Measurements from ENCODE around the gene DGCR6L.
"Not testable (repeated sequence)": the region's sequence is repeated elsewhere in the genome, so short reads cannot be mapped to it uniquely, and the experiment has no call there.

The DGCR6L gene

GRCh38 chr22:20296598-20296997 lies 23.3 kb downstream of the DGCR6L start:
- Histone ChIP-seq H3K79me2 (ENCODE audit: control insufficient read depth, insufficient read depth, low read length, unreplicated experiment) (no peaks in the 10 kb centered on the region), H3K4me1 (ENCODE audit: control insufficient read depth, insufficient read depth, low read length, unreplicated experiment) (no peaks in the 10 kb centered on the region), H3K27me3 (ENCODE audit: insufficient read depth, low read length) (peaks cover 3% of the 10 kb centered on the region; the same call in 1 of the 2 replicates), H3K36me3 (ENCODE audit: insufficient read depth, low read length) (no peaks in the 10 kb centered on the region), H3K27ac (ENCODE audit: low read depth, low read length) (no peak overlapping the region), H3K4me3 (ENCODE audit: low read depth, low read length) (no peak overlapping the region), H2AFZ (ENCODE audit: low read length, unreplicated experiment) (no peak overlapping the region)

GRCh38 chr22:20295262-20296064 lies 24.4 kb downstream of the DGCR6L start:
- Histone ChIP-seq H3K4me1 (ENCODE audit: control insufficient read depth, insufficient read depth, low read length, unreplicated experiment) (no peaks in the 10 kb centered on the region), H3K27ac (ENCODE audit: low read depth, low read length) (no peak overlapping the region), H3K36me3 (ENCODE audit: insufficient read depth, low read length) (no peaks in the 10 kb centered on the region), H3K79me2 (ENCODE audit: control insufficient read depth, insufficient read depth, low read length, unreplicated experiment) (no peaks in the 10 kb centered on the region), H2AFZ (ENCODE audit: low read length, unreplicated experiment) (no peak overlapping the region), H3K27me3 (ENCODE audit: insufficient read depth, low read length) (peaks cover 3% of the 10 kb centered on the region; the same call in 1 of the 2 replicates), H3K4me3 (ENCODE audit: low read depth, low read length) (no peak overlapping the region)

- H3K27ac ChIP-seq (ENCODE audit: low read depth, low read length): no peak overlapping the region
- H3K79me2 ChIP-seq (ENCODE audit: control insufficient read depth, insufficient read depth, low read length, unreplicated experiment): no peaks in the 10 kb centered on the region
- peaks cover 3% of the 10 kb centered on the region; the same call in 1 of the 2 replicates for H3K27me3 ChIP-seq (ENCODE audit: insufficient read depth, low read length)
- H3K36me3 ChIP-seq (ENCODE audit: insufficient read depth, low read length): no peaks in the 10 kb centered on the region
- no peaks in the 10 kb centered on the region for H3K4me1 ChIP-seq (ENCODE audit: control insufficient read depth, insufficient read depth, low read length, unreplicated experiment)
- no peak overlapping the region for H3K4me3 ChIP-seq (ENCODE audit: low read depth, low read length)
- H2AFZ ChIP-seq (ENCODE audit: low read length, unreplicated experiment): no peak overlapping the region
Measured at GRCh38 chr22:20292673-20293232, 27.1 kb downstream of the DGCR6L start.

GRCh38 chr22:20292108-20292507 lies 27.8 kb downstream of the DGCR6L start:
- Histone ChIP-seq H3K4me1 (ENCODE audit: control insufficient read depth, insufficient read depth, low read length, unreplicated experiment) (no peaks in the 10 kb centered on the region), H3K4me3 (ENCODE audit: low read depth, low read length) (no peak overlapping the region), H3K36me3 (ENCODE audit: insufficient read depth, low read length) (no peaks in the 10 kb centered on the region), H3K27ac (ENCODE audit: low read depth, low read length) (no peak overlapping the region), H3K79me2 (ENCODE audit: control insufficient read depth, insufficient read depth, low read length, unreplicated experiment) (no peaks in the 10 kb centered on the region), H3K27me3 (ENCODE audit: insufficient read depth, low read length) (peaks cover 3% of the 10 kb centered on the region; the same call in 1 of the 2 replicates), H2AFZ (ENCODE audit: low read length, unreplicated experiment) (no peak overlapping the region)

GRCh38 chr22:20291604-20292063 lies 28.2 kb downstream of the DGCR6L start:
- Histone ChIP-seq H3K36me3 (ENCODE audit: insufficient read depth, low read length) (no peaks in the 10 kb centered on the region), H3K4me1 (ENCODE audit: control insufficient read depth, insufficient read depth, low read length, unreplicated experiment) (no peaks in the 10 kb centered on the region), H3K27ac (ENCODE audit: low read depth, low read length) (no peak overlapping the region), H2AFZ (ENCODE audit: low read length, unreplicated experiment) (no peak overlapping the region), H3K4me3 (ENCODE audit: low read depth, low read length) (no peak overlapping the region), H3K79me2 (ENCODE audit: control insufficient read depth, insufficient read depth, low read length, unreplicated experiment) (no peaks in the 10 kb centered on the region), H3K27me3 (ENCODE audit: insufficient read depth, low read length) (no peaks in the 10 kb centered on the region)

- Histone ChIP-seq H3K4me1 (ENCODE audit: control insufficient read depth, insufficient read depth, low read length, unreplicated experiment) (no peaks in the 10 kb centered on the region), H2AFZ (ENCODE audit: low read length, unreplicated experiment) (no peak overlapping the region), H3K27me3 (ENCODE audit: insufficient read depth, low read length) (no peaks in the 10 kb centered on the region), H3K27ac (ENCODE audit: low read depth, low read length) (no peak overlapping the region), H3K79me2 (ENCODE audit: control insufficient read depth, insufficient read depth, low read length, unreplicated experiment) (no peaks in the 10 kb centered on the region), H3K4me3 (ENCODE audit: low read depth, low read length) (no peak overlapping the region), H3K36me3 (ENCODE audit: insufficient read depth, low read length) (no peaks in the 10 kb centered on the region)
Measured at GRCh38 chr22:20291249-20291586, 28.6 kb downstream of the DGCR6L start.

- H3K79me2 ChIP-seq (ENCODE audit: control insufficient read depth, insufficient read depth, low read length, unreplicated experiment): no peaks in the 10 kb centered on the region
- no peaks in the 10 kb centered on the region for H3K36me3 ChIP-seq (ENCODE audit: insufficient read depth, low read length)
- no peaks in the 10 kb centered on the region for H3K4me1 ChIP-seq (ENCODE audit: control insufficient read depth, insufficient read depth, low read length, unreplicated experiment)
- H3K27me3 ChIP-seq (ENCODE audit: insufficient read depth, low read length): no peaks in the 10 kb centered on the region
- H2AFZ ChIP-seq (ENCODE audit: low read length, unreplicated experiment): no peak overlapping the region
- H3K4me3 ChIP-seq (ENCODE audit: low read depth, low read length): no peak overlapping the region
- no peak overlapping the region for H3K27ac ChIP-seq (ENCODE audit: low read depth, low read length)
Measured at GRCh38 chr22:20290578-20291248, 29.1 kb downstream of the DGCR6L start.

GRCh38 chr22:20290045-20290392 lies 29.8 kb downstream of the DGCR6L start:
- Histone ChIP-seq H3K79me2 (ENCODE audit: control insufficient read depth, insufficient read depth, low read length, unreplicated experiment) (no peaks in the 10 kb centered on the region), H3K27ac (ENCODE audit: low read depth, low read length) (no peak overlapping the region), H3K36me3 (ENCODE audit: insufficient read depth, low read length) (no peaks in the 10 kb centered on the region), H3K4me1 (ENCODE audit: control insufficient read depth, insufficient read depth, low read length, unreplicated experiment) (no peaks in the 10 kb centered on the region), H3K4me3 (ENCODE audit: low read depth, low read length) (no peak overlapping the region), H3K27me3 (ENCODE audit: insufficient read depth, low read length) (no peaks in the 10 kb centered on the region), H2AFZ (ENCODE audit: low read length, unreplicated experiment) (no peak overlapping the region)

- H3K79me2 ChIP-seq (ENCODE audit: control insufficient read depth, insufficient read depth, low read length, unreplicated experiment); H3K36me3 ChIP-seq (ENCODE audit: insufficient read depth, low read length); H3K4me3 ChIP-seq (ENCODE audit: low read depth, low read length); H3K27ac ChIP-seq (ENCODE audit: low read depth, low read length); H2AFZ ChIP-seq (ENCODE audit: low read length, unreplicated experiment); H3K4me1 ChIP-seq (ENCODE audit: control insufficient read depth, insufficient read depth, low read length, unreplicated experiment); H3K27me3 ChIP-seq (ENCODE audit: insufficient read depth, low read length): not testable (repeated sequence)
Measured at GRCh38 chr22:20289182-20290044, 30.4 kb downstream of the DGCR6L start.

GRCh38 chr22:20286784-20287423 lies 33.0 kb downstream of the DGCR6L start:
- not testable (repeated sequence) for H3K79me2 ChIP-seq (ENCODE audit: control insufficient read depth, insufficient read depth, low read length, unreplicated experiment); H3K4me1 ChIP-seq (ENCODE audit: control insufficient read depth, insufficient read depth, low read length, unreplicated experiment); H3K27ac ChIP-seq (ENCODE audit: low read depth, low read length)

More at GRCh38 chr22:20286784-20287423, 33.0 kb downstream of the DGCR6L start:
- H2AFZ ChIP-seq (ENCODE audit: low read length, unreplicated experiment); H3K36me3 ChIP-seq (ENCODE audit: insufficient read depth, low read length); H3K27me3 ChIP-seq (ENCODE audit: insufficient read depth, low read length); H3K4me3 ChIP-seq (ENCODE audit: low read depth, low read length): not testable (repeated sequence)

Data from ACC112 (cell line).